ENCODE results near the gene GPI. TPM values are rescaled to one million over a fixed set of nuclear protein-coding genes. Genes with fewer than 3 reads are reported as not detected.
"Not testable (repeated sequence)": the region's sequence is repeated elsewhere in the genome, so short reads cannot be mapped to it uniquely, and the experiment has no call there.

GPI gene
- total RNA-seq, 1 experiment from 2014 or later, result 329 TPM

- no peaks in the 10 kb centered on the region for H3K4me1 Mint-ChIP-seq (ENCODE audit: low read depth, unreplicated experiment)
- no peak for DNase-seq
- no peaks in the 10 kb centered on the region for H3K27me3 ChIP-seq (replicated peaks; ENCODE audit: control insufficient read depth, insufficient read depth, low read length)
- H3K4me1 ChIP-seq, result no peaks in the 10 kb centered on the region
- H3K27ac Mint-ChIP-seq (ENCODE audit: unreplicated experiment), result no peak overlapping the region
- no peak overlapping the region for H3K4me3 Mint-ChIP-seq (ENCODE audit: unreplicated experiment)
- no peak overlapping the region for H3K4me3 ChIP-seq (ENCODE audit: low read depth, low read length)
- intact Hi-C loops (cut with micrococcal nuclease; ENCODE audit: unreplicated experiment), result no loop called here
- ChIA-PET CTCF (no interaction called here), POLR2A (interaction anchor here (0.5 kb wide), 1 partner anchor 37 kb away, joined by 3 read pairs; no protein-coding TSS in a partner anchor)
- TF ChIP-seq CTCF (IDR thresholded peaks at IDR 0.05; ENCODE audit: insufficient read depth in 1 of 2, low read depth in 1 of 2, low read length in 1 of 2, severe bottlenecking in 1 of 2, unreplicated experiment in 1 of 2), result no peak
- peaks cover 8% of the 10 kb centered on the region for H3K36me3 ChIP-seq (ENCODE audit: control insufficient read depth, insufficient read depth, low read length)
- H3K9me3 Mint-ChIP-seq (ENCODE audit: unreplicated experiment), result no peaks in the 10 kb centered on the region
- BruUV-seq (replicated peaks), result no TSS peak
- no peaks in the 10 kb centered on the region for H3K27me3 Mint-ChIP-seq (ENCODE audit: insufficient read depth, unreplicated experiment)
- no peaks in the 10 kb centered on the region for H3K9me3 ChIP-seq
- H3K36me3 Mint-ChIP-seq (ENCODE audit: insufficient read depth, unreplicated experiment), result peaks cover 63% of the 10 kb centered on the region
These were observed 32.9 kb downstream of the GPI start for GRCh38 chr19:34397853-34398252.

- peaks cover 79% of the 10 kb centered on the region for H3K36me3 Mint-ChIP-seq (ENCODE audit: insufficient read depth, unreplicated experiment)
- no peak overlapping the region for H3K27ac Mint-ChIP-seq (ENCODE audit: unreplicated experiment)
- no peak for TF ChIP-seq CTCF (IDR thresholded peaks at IDR 0.05; ENCODE audit: insufficient read depth in 1 of 2, low read depth in 1 of 2, low read length in 1 of 2, severe bottlenecking in 1 of 2, unreplicated experiment in 1 of 2)
- H3K4me3 ChIP-seq (ENCODE audit: low read depth, low read length), result no peak overlapping the region
- H3K27me3 ChIP-seq (replicated peaks; ENCODE audit: control insufficient read depth, insufficient read depth, low read length), result no peaks in the 10 kb centered on the region
- ChIA-PET POLR2A (no interaction called here), CTCF (no interaction called here)
- intact Hi-C loops (cut with micrococcal nuclease; ENCODE audit: unreplicated experiment), result no loop called here
- DNase-seq, result no peak
- no peaks in the 10 kb centered on the region for H3K27me3 Mint-ChIP-seq (ENCODE audit: insufficient read depth, unreplicated experiment)
- no peak overlapping the region for H3K4me3 Mint-ChIP-seq (ENCODE audit: unreplicated experiment)
- no peaks in the 10 kb centered on the region for H3K4me1 ChIP-seq
- no peaks in the 10 kb centered on the region for H3K9me3 ChIP-seq
- peaks cover 7% of the 10 kb centered on the region for H3K36me3 ChIP-seq (ENCODE audit: control insufficient read depth, insufficient read depth, low read length)
- H3K4me1 Mint-ChIP-seq (ENCODE audit: low read depth, unreplicated experiment), result no peaks in the 10 kb centered on the region
- no peaks in the 10 kb centered on the region for H3K9me3 Mint-ChIP-seq (ENCODE audit: unreplicated experiment)
- BruUV-seq (replicated peaks), result TSS peak; percentile 64
These were observed 34.9 kb downstream of the GPI start for GRCh38 chr19:34399886-34400285.

- BruUV-seq (replicated peaks); H3K4me1 Mint-ChIP-seq (ENCODE audit: low read depth, unreplicated experiment); H3K27me3 ChIP-seq (replicated peaks; ENCODE audit: control insufficient read depth, insufficient read depth, low read length); H3K9me3 ChIP-seq; intact Hi-C loops (cut with micrococcal nuclease; ENCODE audit: unreplicated experiment); H3K36me3 ChIP-seq (ENCODE audit: control insufficient read depth, insufficient read depth, low read length); DNase-seq; H3K27me3 Mint-ChIP-seq (ENCODE audit: insufficient read depth, unreplicated experiment); H3K27ac Mint-ChIP-seq (ENCODE audit: unreplicated experiment); H3K4me3 Mint-ChIP-seq (ENCODE audit: unreplicated experiment); H3K4me1 ChIP-seq; H3K4me3 ChIP-seq (ENCODE audit: low read depth, low read length); H3K9me3 Mint-ChIP-seq (ENCODE audit: unreplicated experiment): not testable (repeated sequence)
- H3K36me3 Mint-ChIP-seq (ENCODE audit: insufficient read depth, unreplicated experiment), result peaks cover 74% of the 10 kb centered on the region
- CTCF ChIA-PET, result interaction anchor here (0.7 kb wide), 1 partner anchor 24 kb away, joined by 5 read pairs; no protein-coding TSS in a partner anchor
- POLR2A ChIA-PET, result interaction anchor here (0.7 kb wide), 1 partner anchor 20 kb away, joined by 5 read pairs; no protein-coding TSS in a partner anchor
These were observed 35.8 kb downstream of the GPI start for GRCh38 chr19:34400844-34401243.

GRCh38 chr19:34402074-34402600 is 37.1 kb downstream of the GPI start:
- intact Hi-C loops (cut with micrococcal nuclease; ENCODE audit: unreplicated experiment), result no loop called here
- Mint-ChIP-seq H3K27me3 (ENCODE audit: insufficient read depth, unreplicated experiment) (no peaks in the 10 kb centered on the region), H3K4me1 (ENCODE audit: low read depth, unreplicated experiment) (no peaks in the 10 kb centered on the region), H3K27ac (ENCODE audit: unreplicated experiment) (no peak overlapping the region), H3K36me3 (ENCODE audit: insufficient read depth, unreplicated experiment) (peaks cover 69% of the 10 kb centered on the region), H3K9me3 (ENCODE audit: unreplicated experiment) (no peaks in the 10 kb centered on the region), H3K4me3 (ENCODE audit: unreplicated experiment) (no peak overlapping the region)
- no peak overlapping the region for H3K4me3 ChIP-seq (ENCODE audit: low read depth, low read length)
- H3K36me3 ChIP-seq (ENCODE audit: control insufficient read depth, insufficient read depth, low read length), result peaks cover 6% of the 10 kb centered on the region
- H3K4me1 ChIP-seq, result no peaks in the 10 kb centered on the region
- DNase-seq, result no peak
- H3K9me3 ChIP-seq, result no peaks in the 10 kb centered on the region
- POLR2A ChIA-PET, result no interaction called here
- no TSS peak for BruUV-seq (replicated peaks)
- H3K27me3 ChIP-seq (replicated peaks; ENCODE audit: control insufficient read depth, insufficient read depth, low read length), result no peaks in the 10 kb centered on the region
- CTCF ChIA-PET, result no interaction called here
- no peak for TF ChIP-seq CTCF (IDR thresholded peaks at IDR 0.05; ENCODE audit: insufficient read depth in 1 of 2, low read depth in 1 of 2, low read length in 1 of 2, severe bottlenecking in 1 of 2, unreplicated experiment in 1 of 2)
